Measurements from ENCODE around the gene MRPL22.

GRCh38 chr5:154923441-154924430 lies 17.1 kb upstream of the MRPL22 start:
- TF ChIP-seq CTCF (IDR thresholded peaks at IDR 0.05; ENCODE audit: low read depth, low read length, missing input control) (no peak), RAD21 (IDR thresholded peaks at IDR 0.05) (no peak), REST (IDR thresholded peaks at IDR 0.05) (no peak), EGR1 (IDR thresholded peaks at IDR 0.05; ENCODE audit: low read depth in 2 of 2) (no peak), YY1 (IDR thresholded peaks at IDR 0.05) (no peak), ZBTB33 (IDR thresholded peaks at IDR 0.05) (no peak), SP1 (IDR thresholded peaks at IDR 0.05) (no peak), MAX (IDR thresholded peaks at IDR 0.05) (no peak), JUND (IDR thresholded peaks at IDR 0.05) (no peak)

Data from liver (tissue), 3 donors.